ENCODE measurements around the gene POU2F2.

DNA sequence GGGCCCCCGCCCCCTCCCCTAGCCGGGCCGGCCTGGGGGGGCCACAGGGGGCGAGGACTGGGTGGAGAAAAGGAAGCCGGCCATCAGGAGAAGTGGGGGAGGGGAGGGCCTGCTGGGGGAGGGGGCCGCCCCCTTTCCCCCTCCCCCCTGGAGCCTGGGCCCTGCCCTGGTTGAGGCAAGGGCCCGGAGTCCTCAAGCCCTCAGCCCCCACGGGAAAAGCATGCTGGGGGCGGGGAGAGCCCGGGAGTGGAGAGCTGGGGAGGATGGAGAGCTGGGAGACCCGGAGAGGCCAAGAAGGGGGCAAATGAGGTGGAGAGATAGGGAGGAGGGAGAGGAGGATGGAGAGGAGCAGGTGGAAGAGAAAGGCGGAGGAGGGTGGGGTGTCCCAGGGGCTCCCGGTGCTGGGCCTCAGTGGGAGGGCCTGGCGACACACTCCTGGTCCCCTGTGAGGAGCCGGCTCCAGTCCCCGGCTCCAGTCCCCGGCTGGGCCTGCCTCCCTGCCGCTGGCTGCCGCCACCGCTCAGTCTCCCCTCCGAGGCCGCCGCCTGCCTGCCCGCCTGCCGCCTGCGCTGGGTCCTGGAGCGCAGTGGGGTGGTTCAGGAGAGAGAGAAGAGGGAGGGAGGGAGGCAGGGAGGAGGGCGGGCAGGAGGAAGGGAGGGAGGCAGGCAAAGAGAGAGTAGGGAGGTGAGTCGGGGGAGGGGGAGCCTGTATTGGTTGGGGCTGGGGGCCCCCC lies 62.5 kb downstream of the POU2F2 start, which contains the start of gene GRIK5:
- TF ChIP-seq CTCF (IDR thresholded peaks at IDR 0.05) (no peak), EP300 (IDR thresholded peaks at IDR 0.05) (no peak), POLR2A (IDR thresholded peaks at IDR 0.05) (no peak)
